HEK293 (cell line): ENCODE data around the gene UBE2V1.
A peak's percentile ranks its signal among the peaks of the same experiment; 100 is the strongest.

Experiments
- CTCF ChIA-PET: fragments of 350-600 bp; formaldehyde crosslinking; extraction: SDS; loops from one replicate; lab custom pipeline; 2021; ENCODE audit warnings: antibody characterized with exemption; lab: Yijun Ruan, JAX
- POLR2A ChIA-PET: fragments of 300-600 bp; formaldehyde crosslinking; extraction: SDS; loops from one replicate; lab custom pipeline; 2020; ENCODE audit warnings: antibody characterized with exemption, inconsistent platforms; lab: Yijun Ruan, JAX
- H3K27ac ChIP-seq: fragments of 200-500 bp; sonication (Bioruptor generic); 2 replicates; pipeline ENCODE4 v1.5.1; 2014; ENCODE audit warnings: low read depth, low read length, control low read depth, inconsistent platforms; ENCODE audit errors: extremely low read depth
- H3K36me3 ChIP-seq, 2 experiments: fragments of 200-500 bp in 1 of 2; sonication (Bioruptor generic) in 1 of 2; 1 replicate in 1 of 2; 2 replicates in 1 of 2; pipeline ENCODE4 v1.5.1; 2014 to 2017; ENCODE audit warnings: inconsistent platforms in 2 of 2, low read length in 2 of 2; ENCODE audit not compliant: control insufficient read depth in 2 of 2, insufficient read depth in 1 of 2
- H3K4me1 ChIP-seq: fragments of 200-500 bp; sonication (Bioruptor generic); 2 replicates; pipeline ENCODE4 v1.5.1; 2014; ENCODE audit warnings: mild to moderate bottlenecking, low read length, inconsistent platforms; ENCODE audit not compliant: control insufficient read depth, insufficient read depth
- H3K4me3 ChIP-seq: 2 replicates; pipeline ENCODE4 v1.5.1; 2011; ENCODE audit warnings: low read depth, mild to moderate bottlenecking, control low read depth, low read length, moderate library complexity
- H3K9me3 ChIP-seq: fragments of 200-500 bp; sonication (Bioruptor generic); 2 replicates; pipeline ENCODE4 v1.5.1; 2014; ENCODE audit warnings: low read depth, low read length, inconsistent platforms; ENCODE audit not compliant: control insufficient read depth, insufficient read depth
- BCL11B ChIP-seq: fragments of 450-650 bp; formaldehyde crosslinking; IDR thresholded peaks from 2 replicates; pipeline ENCODE4 v1.5.1; 2016; ENCODE audit warnings: low read depth, missing biosample characterization, missing genetic modification characterization
- MEIS1 ChIP-seq: sonication (generic); formaldehyde crosslinking; IDR thresholded peaks from 2 replicates; pipeline ENCODE4 v1.8.1; 2022; ENCODE audit warnings: missing genetic modification reagents, mild to moderate bottlenecking, borderline replicate concordance
- ZNF266 ChIP-seq: fragments of 450-650 bp; formaldehyde crosslinking; IDR thresholded peaks from 2 replicates; pipeline ENCODE4 v1.5.1; 2016; ENCODE audit warnings: missing biosample characterization, missing genetic modification characterization, low read depth
- ZNF473 ChIP-seq: fragments of 450-650 bp; formaldehyde crosslinking; IDR thresholded peaks from 2 replicates; pipeline ENCODE4 v1.5.1; 2017; ENCODE audit warnings: missing biosample characterization, missing genetic modification characterization
- ZNF600 ChIP-seq: fragments of 450-650 bp; formaldehyde crosslinking; IDR thresholded peaks from 2 replicates; pipeline ENCODE4 v1.5.1; 2016; ENCODE audit warnings: missing biosample characterization, missing genetic modification characterization
- ZNF623 ChIP-seq: fragments of 450-650 bp; formaldehyde crosslinking; IDR thresholded peaks from 2 replicates; pipeline ENCODE4 v1.5.1; 2016; ENCODE audit warnings: missing biosample characterization, missing genetic modification characterization
- ZNF707 ChIP-seq: fragments of 450-650 bp; formaldehyde crosslinking; IDR thresholded peaks from 2 replicates; pipeline ENCODE4 v1.5.1; 2016; ENCODE audit warnings: missing biosample characterization, missing genetic modification characterization
- ZNF76 ChIP-seq: fragments of 450-650 bp; formaldehyde crosslinking; IDR thresholded peaks from 2 replicates; pipeline ENCODE4; 2016; ENCODE audit warnings: low read depth, missing biosample characterization, missing genetic modification characterization, borderline replicate concordance
- TF ChIP-seq, protein P1 (sequence below): fragments of 450-650 bp; formaldehyde crosslinking; IDR thresholded peaks from 2 replicates; pipeline ENCODE4 v1.5.1; 2016; ENCODE audit warnings: missing biosample characterization, missing genetic modification characterization
- TF ChIP-seq, protein P2 (sequence below): fragments of 450-650 bp; formaldehyde crosslinking; IDR thresholded peaks from 2 replicates; pipeline ENCODE4 v1.5.1; 2016; ENCODE audit warnings: missing biosample characterization, missing genetic modification characterization

UBE2V1 gene

GRCh38 chr20:50111829-50112495 lies 988 bp downstream of the UBE2V1 start:
- TF ChIP-seq MEIS1 (CRISPR knock-in tag), result no peak
- TF ChIP-seq, protein P1, sequence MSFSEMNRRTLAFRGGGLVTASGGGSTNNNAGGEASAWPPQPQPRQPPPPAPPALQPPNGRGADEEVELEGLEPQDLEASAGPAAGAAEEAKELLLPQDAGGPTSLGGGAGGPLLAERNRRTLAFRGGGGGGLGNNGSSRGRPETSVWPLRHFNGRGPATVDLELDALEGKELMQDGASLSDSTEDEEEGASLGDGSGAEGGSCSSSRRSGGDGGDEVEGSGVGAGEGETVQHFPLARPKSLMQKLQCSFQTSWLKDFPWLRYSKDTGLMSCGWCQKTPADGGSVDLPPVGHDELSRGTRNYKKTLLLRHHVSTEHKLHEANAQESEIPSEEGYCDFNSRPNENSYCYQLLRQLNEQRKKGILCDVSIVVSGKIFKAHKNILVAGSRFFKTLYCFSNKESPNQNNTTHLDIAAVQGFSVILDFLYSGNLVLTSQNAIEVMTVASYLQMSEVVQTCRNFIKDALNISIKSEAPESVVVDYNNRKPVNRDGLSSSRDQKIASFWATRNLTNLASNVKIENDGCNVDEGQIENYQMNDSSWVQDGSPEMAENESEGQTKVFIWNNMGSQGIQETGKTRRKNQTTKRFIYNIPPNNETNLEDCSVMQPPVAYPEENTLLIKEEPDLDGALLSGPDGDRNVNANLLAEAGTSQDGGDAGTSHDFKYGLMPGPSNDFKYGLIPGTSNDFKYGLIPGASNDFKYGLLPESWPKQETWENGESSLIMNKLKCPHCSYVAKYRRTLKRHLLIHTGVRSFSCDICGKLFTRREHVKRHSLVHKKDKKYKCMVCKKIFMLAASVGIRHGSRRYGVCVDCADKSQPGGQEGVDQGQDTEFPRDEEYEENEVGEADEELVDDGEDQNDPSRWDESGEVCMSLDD, result 0 out of 2 replicates have a peak, but pooled peaks have one; percentile 31
- TF ChIP-seq ZNF707, result no peak
- TF ChIP-seq ZNF266 (tag by site-specific recombination), result no peak
- H3K4me1 ChIP-seq, result peaks cover 7% of the 10 kb centered on the region; the same call in 1 of the 2 replicates
- no peaks in the 10 kb centered on the region for H3K9me3 ChIP-seq
- peak overlapping the region; percentile 85 for H3K4me3 ChIP-seq
- CTCF ChIA-PET, result interaction anchor here (0.6 to 1.6 kb wide), 4 partner anchors 9 to 27 kb away, joined by 3 to 4 read pairs (median 4); no protein-coding TSS in a partner anchor
- POLR2A ChIA-PET, result no interaction called here
- H3K27ac ChIP-seq, result peak overlapping the region; percentile 74; the same call in 1 of the 2 replicates
- H3K36me3 ChIP-seq, result peaks cover 0 to 26% of the 10 kb centered on the region in 2 experiments; a peak in 1 of 3 replicates

DNA sequence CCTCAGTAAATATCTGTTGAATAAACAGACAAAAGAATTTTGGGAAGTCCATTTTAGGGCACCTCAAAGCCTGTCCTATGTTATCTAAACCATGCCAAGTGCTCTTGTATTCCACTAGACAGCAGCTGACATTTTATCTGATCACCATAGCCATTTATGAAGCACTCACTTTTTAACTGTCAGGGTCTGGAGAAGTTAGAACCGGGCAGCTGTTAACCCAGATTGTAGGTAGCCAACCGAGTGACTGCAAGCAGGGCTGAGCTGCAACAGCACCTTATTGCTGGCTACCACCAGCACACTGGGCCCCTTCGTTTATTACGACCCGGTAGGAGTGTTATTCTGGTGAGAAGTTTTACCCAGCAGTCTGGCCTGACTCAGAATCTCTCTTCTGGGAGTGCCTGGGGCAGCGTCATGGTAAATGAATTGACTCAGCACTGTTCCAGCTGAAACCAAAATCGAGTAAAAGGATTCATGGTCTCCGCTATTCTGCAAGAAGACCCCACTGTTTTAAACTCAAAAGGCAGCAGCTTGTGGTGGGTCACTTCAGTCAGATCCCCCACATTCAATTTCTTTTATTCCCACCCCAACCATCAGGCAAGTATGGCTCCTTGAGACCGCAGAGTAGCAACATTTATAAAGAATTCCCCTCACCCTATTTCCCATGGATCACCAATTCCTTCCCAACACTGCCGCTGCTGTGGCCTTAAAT lies 1.7 kb downstream of the UBE2V1 start:
- peaks cover 7% of the 10 kb centered on the region; the same call in 1 of the 2 replicates for H3K4me1 ChIP-seq
- ChIA-PET CTCF (interaction anchor here (0.6 to 2.6 kb wide), 7 partner anchors 9 to 375 kb away, joined by 3 to 13 read pairs (median 5); no protein-coding TSS in a partner anchor), POLR2A (interaction anchor here (0.7 kb wide), 1 partner anchor 258 kb away, joined by 3 read pairs; no protein-coding TSS in a partner anchor)
- TF ChIP-seq ZNF600 (tag by site-specific recombination) (peak; percentile 61; the same call in 1 of the 2 replicates), ZNF76 (peak; percentile 60; the same call in 1 of the 2 replicates)
- TF ChIP-seq, protein P2, sequence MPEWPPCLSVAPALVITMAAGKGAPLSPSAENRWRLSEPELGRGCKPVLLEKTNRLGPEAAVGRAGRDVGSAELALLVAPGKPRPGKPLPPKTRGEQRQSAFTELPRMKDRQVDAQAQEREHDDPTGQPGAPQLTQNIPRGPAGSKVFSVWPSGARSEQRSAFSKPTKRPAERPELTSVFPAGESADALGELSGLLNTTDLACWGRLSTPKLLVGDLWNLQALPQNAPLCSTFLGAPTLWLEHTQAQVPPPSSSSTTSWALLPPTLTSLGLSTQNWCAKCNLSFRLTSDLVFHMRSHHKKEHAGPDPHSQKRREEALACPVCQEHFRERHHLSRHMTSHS (tag by site-specific recombination), result no peak
- H3K9me3 ChIP-seq, result no peaks in the 10 kb centered on the region
- no peak overlapping the region for H3K27ac ChIP-seq
- peaks cover 0 to 26% of the 10 kb centered on the region in 2 experiments; a peak in 2 of 3 replicates for H3K36me3 ChIP-seq
- H3K4me3 ChIP-seq, result peak overlapping the region; percentile 85

GRCh38 chr20:50110141-50111047 lies 2.6 kb downstream of the UBE2V1 start:
- Histone ChIP-seq H3K4me1 (peaks cover 7% of the 10 kb centered on the region; the same call in 1 of the 2 replicates), H3K4me3 (no peak overlapping the region), H3K27ac (no peak overlapping the region), H3K9me3 (no peaks in the 10 kb centered on the region), H3K36me3 (peaks cover 0 to 26% of the 10 kb centered on the region in 2 experiments; a peak in 2 of 3 replicates)
- CTCF ChIA-PET, result interaction anchor here (0.6 to 2.6 kb wide), 8 partner anchors 10 to 679 kb away, joined by 3 to 13 read pairs (median 4); no protein-coding TSS in a partner anchor
- peak; percentile 98 for TF ChIP-seq ZNF623 (tag by site-specific recombination)
- no peak for TF ChIP-seq ZNF473
- no peak for TF ChIP-seq BCL11B (tag by site-specific recombination)
- POLR2A ChIA-PET, result interaction anchor here (0.6 to 1.0 kb wide), 5 partner anchors 43 to 259 kb away, joined by 3 to 6 read pairs (median 4); partner anchors contain the start of gene PEDS1
